ENCODE results near the gene PRKAG1.
A peak's percentile ranks its signal among the peaks of the same experiment; 100 is the strongest.

Gene PRKAG1

GRCh38 chr12:49000346-49000745 is 18.2 kb downstream of the PRKAG1 start:
- Histone ChIP-seq H3K36me3 (ENCODE audit: insufficient read depth, low read length) (peaks cover 30% of the 10 kb centered on the region; the same call in 1 of the 2 replicates), H3K27me3 (ENCODE audit: insufficient read depth, low read length) (no peaks in the 10 kb centered on the region), H3K27ac (ENCODE audit: low read depth, low read length, poor library complexity, severe bottlenecking) (no peak overlapping the region), H3K9me3 (ENCODE audit: low read length) (no peaks in the 10 kb centered on the region), H3K79me2 (ENCODE audit: insufficient read depth, low read length) (no peaks in the 10 kb centered on the region), H3K9ac (ENCODE audit: low read length) (no peak overlapping the region; the same call in 1 of the 2 replicates), H3F3A (ENCODE audit: insufficient read depth, low read length) (no peaks in the 10 kb centered on the region), H3K4me3 (ENCODE audit: low read depth, low read length, poor library complexity, severe bottlenecking) (peak overlapping the region; percentile 70), H4K20me1 (ENCODE audit: insufficient read depth, low read length) (no peaks in the 10 kb centered on the region), H3K4me2 (ENCODE audit: low read length) (peak overlapping the region; percentile 99; the same call in 1 of the 2 replicates), H3K4me1 (ENCODE audit: insufficient read depth, low read length, severe bottlenecking) (peaks cover 42% of the 10 kb centered on the region), H2AFZ (ENCODE audit: low read length) (no peak overlapping the region), H3K9me2 (ENCODE audit: low read depth, low read length) (no peaks in the 10 kb centered on the region)
- TF ChIP-seq CTCF (IDR thresholded peaks at IDR 0.05; ENCODE audit: low read length) (no peak), EZH2 (IDR thresholded peaks at IDR 0.05; ENCODE audit: borderline replicate concordance, low read length) (no peak)

GRCh38 chr12:48999371-49000131 is 19.0 kb downstream of the PRKAG1 start, which contains the start of gene DDN:
Gene DDN, minus strand, starts transcription at chr12:48999375. Its CDS starts 88 bp downstream, at chr12:48999287.
- Histone ChIP-seq H3K27ac (ENCODE audit: low read depth, low read length, poor library complexity, severe bottlenecking) (peak within 1 kb of the TSS; percentile 15), H3K9me3 (ENCODE audit: low read length) (no peaks in the 10 kb centered on the region), H2AFZ (ENCODE audit: low read length) (no peak within 1 kb of the TSS), H3K27me3 (ENCODE audit: insufficient read depth, low read length) (no peaks in the 10 kb centered on the region), H3K9me2 (ENCODE audit: low read depth, low read length) (no peaks in the 10 kb centered on the region), H3K4me2 (ENCODE audit: low read length) (peak within 1 kb of the TSS; percentile 99), H3K9ac (ENCODE audit: low read length) (peak within 1 kb of the TSS; percentile 76), H3K4me1 (ENCODE audit: insufficient read depth, low read length, severe bottlenecking) (peaks cover 42% of the 10 kb centered on the region), H3F3A (ENCODE audit: insufficient read depth, low read length) (no peaks in the 10 kb centered on the region), H3K79me2 (ENCODE audit: insufficient read depth, low read length) (no peaks in the 10 kb centered on the region), H3K36me3 (ENCODE audit: insufficient read depth, low read length) (peaks cover 24% of the 10 kb centered on the region; the same call in 1 of the 2 replicates), H4K20me1 (ENCODE audit: insufficient read depth, low read length) (no peaks in the 10 kb centered on the region), H3K4me3 (ENCODE audit: low read depth, low read length, poor library complexity, severe bottlenecking) (peak within 1 kb of the TSS; percentile 70)
- peak; percentile 32; the same call in 1 of the 2 replicates for TF ChIP-seq CTCF (IDR thresholded peaks at IDR 0.05; ENCODE audit: low read length)
- TF ChIP-seq EZH2 (IDR thresholded peaks at IDR 0.05; ENCODE audit: borderline replicate concordance, low read length): no peak

- Histone ChIP-seq H3K4me2 (ENCODE audit: low read length) (peak overlapping the region; percentile 99), H3K9ac (ENCODE audit: low read length) (peak overlapping the region; percentile 64), H3K79me2 (ENCODE audit: insufficient read depth, low read length) (no peaks in the 10 kb centered on the region), H3K36me3 (ENCODE audit: insufficient read depth, low read length) (peaks cover 17% of the 10 kb centered on the region; the same call in 1 of the 2 replicates), H3K27me3 (ENCODE audit: insufficient read depth, low read length) (no peaks in the 10 kb centered on the region), H3K9me3 (ENCODE audit: low read length) (no peaks in the 10 kb centered on the region), H3K27ac (ENCODE audit: low read depth, low read length, poor library complexity, severe bottlenecking) (no peak overlapping the region), H3K9me2 (ENCODE audit: low read depth, low read length) (no peaks in the 10 kb centered on the region), H2AFZ (ENCODE audit: low read length) (no peak overlapping the region), H3F3A (ENCODE audit: insufficient read depth, low read length) (no peaks in the 10 kb centered on the region), H3K4me1 (ENCODE audit: insufficient read depth, low read length, severe bottlenecking) (peaks cover 42% of the 10 kb centered on the region), H4K20me1 (ENCODE audit: insufficient read depth, low read length) (no peaks in the 10 kb centered on the region), H3K4me3 (ENCODE audit: low read depth, low read length, poor library complexity, severe bottlenecking) (peak overlapping the region; percentile 70)
- TF ChIP-seq EZH2 (IDR thresholded peaks at IDR 0.05; ENCODE audit: borderline replicate concordance, low read length): no peak
- TF ChIP-seq CTCF (IDR thresholded peaks at IDR 0.05; ENCODE audit: low read length): no peak
Observed at GRCh38 chr12:48998497-48999353, 19.9 kb downstream of the PRKAG1 start.
